Stimulated activated CD8-positive, alpha-beta memory T cell treated with anti-CD3 and anti-CD28 coated beads, Interleukin-7, amount 100 ng/mL, for 1 hour (primary cell): ENCODE results near the gene DUS2.

Source experiments
- DNase-seq, 2 donors: peaks; one replicate each; pipeline ENCODE4 v3.0.0-alpha.2; 2020; ENCODE audit warnings: low read depth in 2 of 2

Gene DUS2

DNA sequence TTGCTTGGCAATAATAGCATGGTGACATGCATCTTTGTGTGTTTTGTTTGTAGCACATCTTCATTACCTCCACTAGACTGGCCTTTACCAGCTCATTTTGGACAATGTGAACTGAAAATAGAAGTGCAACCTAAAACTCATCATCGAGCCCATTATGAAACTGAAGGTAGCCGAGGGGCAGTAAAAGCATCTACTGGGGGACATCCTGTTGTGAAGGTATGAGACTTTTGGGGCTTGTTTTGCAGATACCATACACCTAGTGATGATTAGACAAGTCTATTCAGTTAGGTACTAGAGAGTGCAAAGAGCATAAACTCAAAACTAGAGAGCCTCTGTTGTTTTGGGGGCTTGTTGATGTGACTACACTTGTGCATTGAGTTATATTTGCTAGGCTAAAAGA is 103.3 kb downstream of the DUS2 start:
- no peak for DNase-seq

- no peak for DNase-seq
Observed at GRCh38 chr16:68128577-68129305, 105.7 kb downstream of the DUS2 start.
